NCI-H146 (cell line): ENCODE results near the gene FAM161A.
A peak's percentile ranks its signal among the peaks of the same experiment; 100 is the strongest.

ENCODE experiments used
- DNase-seq: peaks from one replicate; lab custom pipeline; 2025; lab: John Stamatoyannopoulos, UW

The FAM161A gene

DNA sequence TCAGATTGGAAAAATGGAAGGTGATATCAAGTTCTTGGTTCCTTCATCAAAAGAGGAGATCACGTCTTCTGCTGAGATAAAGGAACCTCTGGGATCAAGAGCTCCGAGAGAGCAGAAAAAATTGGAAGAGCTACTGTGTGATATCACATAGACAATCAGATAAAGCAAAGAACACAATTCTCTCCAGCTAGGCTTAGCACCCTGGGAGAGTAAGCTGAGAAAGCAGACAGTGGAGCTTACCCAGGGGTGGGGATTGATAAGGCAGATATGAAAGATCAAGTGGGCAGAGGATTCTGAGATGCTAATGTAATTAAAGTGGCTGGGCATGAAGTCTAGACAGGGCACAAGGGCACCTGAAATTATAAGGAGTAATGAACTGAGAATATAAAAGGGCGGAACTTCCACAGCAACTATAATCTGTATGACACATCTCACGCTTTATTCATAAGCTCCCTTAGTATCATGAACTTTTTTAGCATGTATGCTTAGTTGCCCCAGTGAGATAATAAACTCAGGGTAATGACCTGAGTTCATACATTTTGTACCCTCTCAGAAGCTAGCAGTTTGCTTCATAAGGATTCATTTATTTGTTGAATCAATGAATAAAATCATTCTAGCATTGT lies 65.8 kb downstream of the FAM161A start:
- no peak for DNase-seq

DNA sequence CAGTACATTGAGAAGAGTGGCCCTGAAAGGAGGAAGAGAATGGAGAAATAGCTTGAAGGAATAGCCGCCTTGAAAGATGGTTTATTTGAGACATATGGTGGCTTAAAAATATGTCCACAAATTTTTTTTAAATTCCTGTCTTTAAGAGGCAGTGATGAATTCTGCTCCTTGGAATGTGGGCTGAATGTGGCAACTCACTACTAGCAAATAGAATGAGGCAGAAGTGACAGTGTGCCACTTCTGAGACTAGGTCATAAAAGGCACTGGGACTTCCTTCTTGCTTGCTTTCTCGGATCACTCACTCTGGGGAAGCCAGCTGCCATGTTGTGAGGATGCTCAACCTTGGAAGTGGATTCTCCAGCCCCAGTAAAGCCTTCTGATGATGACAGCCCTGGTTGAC lies 67.0 kb downstream of the FAM161A start:
- no peak for DNase-seq

DNA sequence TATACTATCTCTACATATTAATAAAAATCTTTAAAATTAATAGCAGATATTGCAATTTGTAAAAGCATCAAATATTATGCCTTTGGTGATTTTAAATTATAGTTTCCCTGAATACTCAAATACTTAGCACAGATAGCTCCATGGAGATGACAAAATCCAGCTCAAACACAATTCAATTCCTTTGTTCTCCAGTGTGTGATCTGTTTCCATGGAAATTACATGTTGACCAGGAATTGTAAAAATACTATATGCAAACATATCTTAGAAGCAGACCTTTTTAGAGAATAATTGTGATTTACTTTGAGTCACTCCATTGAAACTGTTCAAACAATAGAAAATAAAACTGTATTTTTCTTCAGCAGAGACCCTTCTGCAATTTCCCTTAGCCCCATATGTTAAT lies 68.3 kb downstream of the FAM161A start:
- DNase-seq, result peak; percentile 73

DNA sequence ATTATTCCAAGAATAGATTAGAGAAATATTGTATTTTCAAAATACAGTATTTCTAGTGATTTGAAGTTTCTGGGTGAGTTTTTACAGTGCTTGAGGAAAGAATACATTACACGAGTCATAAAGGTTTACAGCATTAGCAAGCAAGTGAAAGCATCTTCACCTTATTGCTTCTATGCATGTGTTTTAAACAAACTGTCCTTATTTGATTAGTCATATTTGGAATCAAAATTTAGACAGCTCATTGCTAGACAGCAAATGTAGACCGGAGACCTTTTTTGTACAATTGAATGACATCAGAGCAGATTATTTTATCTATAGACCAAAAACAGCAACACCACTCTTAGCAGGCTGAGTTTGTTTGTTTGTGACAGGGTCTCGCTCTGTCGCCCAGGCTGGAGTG lies 69.2 kb downstream of the FAM161A start:
- DNase-seq, result no peak

DNA sequence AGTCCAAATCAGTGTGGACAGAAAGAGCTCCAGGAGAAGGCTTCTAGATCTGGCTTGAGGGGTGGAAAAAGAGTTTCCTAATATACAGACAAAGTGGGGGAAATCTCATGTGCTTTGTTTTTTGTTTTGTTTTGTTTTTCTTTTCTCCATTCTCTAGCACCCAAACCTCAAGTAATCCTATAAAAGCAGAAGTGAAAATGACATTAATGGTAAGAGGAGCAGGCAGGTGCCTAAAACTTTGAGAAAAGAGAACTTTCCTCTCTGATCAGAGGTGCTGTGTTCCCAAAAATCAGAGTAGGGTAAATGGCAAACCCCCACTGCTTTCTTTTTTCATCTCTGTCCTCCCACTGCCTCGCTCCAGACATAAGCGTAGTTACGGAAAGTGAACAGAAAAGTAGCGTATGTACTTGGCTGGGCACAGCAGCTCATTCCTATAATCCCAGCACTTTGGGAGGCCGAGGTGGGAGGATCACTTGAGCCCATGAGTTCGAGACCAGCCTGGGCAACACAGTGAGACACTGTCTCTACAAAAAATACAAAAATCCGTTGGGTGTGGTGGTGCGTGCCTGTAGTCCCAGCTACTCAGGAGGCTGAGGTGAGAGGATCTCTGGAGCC lies 77.8 kb downstream of the FAM161A start:
- no peak for DNase-seq
